Type B pancreatic cell (in vitro differentiated cells): ENCODE data around the gene TMEM181. TPM values are rescaled to one million over a fixed set of nuclear protein-coding genes. Genes with fewer than 3 reads are reported as not detected.

ENCODE experiments used
- DNase-seq: peaks from one replicate; pipeline ENCODE4 v3.0.0; 2021; ENCODE audit warnings: mixed read lengths; ENCODE audit not compliant: unreplicated experiment; ENCODE audit errors: extremely low spot score
- H3K27ac Mint-ChIP-seq: 2 replicates; pipeline ENCODE4 v1.8.0; 2021; ENCODE audit warnings: mild to moderate bottlenecking, mixed read lengths
- H3K27me3 Mint-ChIP-seq: 2 replicates; pipeline ENCODE4 v1.8.0; 2021; ENCODE audit warnings: mixed read lengths
- H3K36me3 Mint-ChIP-seq: 2 replicates; pipeline ENCODE4 v1.8.0; 2021; ENCODE audit warnings: mixed read lengths
- H3K4me1 Mint-ChIP-seq: one replicate; pipeline ENCODE4 v1.8.0; 2021; ENCODE audit warnings: mixed read lengths; ENCODE audit not compliant: unreplicated experiment
- H3K4me3 Mint-ChIP-seq: 2 replicates; pipeline ENCODE4 v1.8.0; 2021; ENCODE audit warnings: mild to moderate bottlenecking, mixed read lengths
- H3K9me3 Mint-ChIP-seq: 2 replicates; pipeline ENCODE4 v1.8.0; 2021; ENCODE audit warnings: mixed read lengths
- CTCF ChIP-seq: fragments of 200-600 bp; sonication (generic); conservative IDR thresholded peaks from 2 replicates; pipeline ENCODE4 v1.5.0; 2021; ENCODE audit warnings: antibody characterized with exemption, mild to moderate bottlenecking
- total RNA-seq: library from RNA; stranded (reverse); gene quantifications from 2 replicates; pipeline ENCODE4 v1.2.1, GENCODE V29; 2021; ENCODE audit warnings: low replicate concordance

TMEM181 gene
- total RNA-seq, 1 donor from 2014 or later: 26.3 TPM

GRCh38 chr6:158567152-158567551 lies 7.3 kb downstream of the TMEM181 start:
- peaks cover 26% of the 10 kb centered on the region for H3K4me1 Mint-ChIP-seq
- H3K4me3 Mint-ChIP-seq: no peak overlapping the region
- H3K27ac Mint-ChIP-seq: peak overlapping the region; percentile 10
- DNase-seq: no peak
- no peak for TF ChIP-seq CTCF
- H3K36me3 Mint-ChIP-seq: no peaks in the 10 kb centered on the region
- H3K27me3 Mint-ChIP-seq: no peaks in the 10 kb centered on the region
- no peaks in the 10 kb centered on the region for H3K9me3 Mint-ChIP-seq

DNA sequence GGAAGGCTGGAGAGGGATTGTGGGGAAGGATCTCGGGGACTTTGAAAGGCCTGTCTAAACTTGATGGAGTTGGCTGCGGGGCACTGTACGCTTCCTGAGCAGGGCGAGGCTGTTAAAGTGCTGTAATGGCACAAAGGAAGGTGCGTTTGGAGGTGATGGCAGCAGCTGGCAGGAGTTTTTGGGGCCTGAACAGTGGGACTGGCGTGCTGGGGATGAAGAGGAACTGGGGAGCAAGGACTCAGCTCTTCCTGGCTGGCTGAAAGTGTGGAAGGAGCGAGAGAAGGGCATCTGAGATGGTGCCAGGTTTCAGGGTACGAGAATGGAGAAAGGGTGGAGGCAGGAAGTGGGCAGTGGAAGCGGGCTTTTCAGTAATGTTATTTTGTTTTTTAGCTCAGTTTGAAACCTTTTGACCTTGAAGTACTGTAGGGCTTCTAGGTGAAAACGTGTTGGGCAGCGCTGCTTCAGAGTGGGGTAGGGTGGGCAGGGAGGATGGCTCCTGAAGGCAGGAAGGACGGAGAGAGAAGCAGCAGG lies 8.0 kb downstream of the TMEM181 start:
- Mint-ChIP-seq H3K36me3 (peaks cover 4% of the 10 kb centered on the region), H3K4me1 (peaks cover 27% of the 10 kb centered on the region), H3K9me3 (no peaks in the 10 kb centered on the region), H3K27ac (peak overlapping the region; percentile 33), H3K27me3 (no peaks in the 10 kb centered on the region), H3K4me3 (no peak overlapping the region)
- DNase-seq: no peak
- TF ChIP-seq CTCF: no peak

DNA sequence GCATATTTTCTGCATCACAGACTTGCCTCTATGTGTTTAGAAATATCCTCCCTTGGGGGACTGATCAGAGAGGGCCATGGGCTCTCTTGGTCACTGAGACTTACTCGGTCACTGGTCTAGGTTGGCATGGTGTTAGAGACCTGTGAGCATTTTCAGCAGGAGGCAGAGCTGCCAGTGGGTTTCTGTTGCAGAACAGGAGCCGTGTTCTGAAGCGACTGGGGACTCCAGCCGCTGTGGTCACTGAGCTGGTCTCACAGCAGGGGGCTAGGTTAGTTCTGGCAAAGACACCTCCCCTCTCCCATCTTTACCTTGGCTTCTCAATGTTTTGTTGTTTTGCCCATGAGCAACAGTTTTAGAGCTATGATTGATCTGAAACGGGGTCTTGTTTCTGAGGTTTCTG lies 8.7 kb downstream of the TMEM181 start:
- Mint-ChIP-seq H3K36me3 (peaks cover 7% of the 10 kb centered on the region), H3K27me3 (no peaks in the 10 kb centered on the region)
- DNase-seq: no peak

GRCh38 chr6:158569036-158569435 lies 9.1 kb downstream of the TMEM181 start:
- Mint-ChIP-seq H3K27me3 (no peaks in the 10 kb centered on the region), H3K9me3 (no peaks in the 10 kb centered on the region), H3K4me3 (no peak overlapping the region)

More for the DNA sequence above, 8.7 kb downstream of the TMEM181 start:
- Mint-ChIP-seq H3K4me1 (peaks cover 27% of the 10 kb centered on the region), H3K27ac (peak overlapping the region; percentile 33), H3K4me3 (no peak overlapping the region), H3K9me3 (no peaks in the 10 kb centered on the region)
- no peak for TF ChIP-seq CTCF

DNA sequence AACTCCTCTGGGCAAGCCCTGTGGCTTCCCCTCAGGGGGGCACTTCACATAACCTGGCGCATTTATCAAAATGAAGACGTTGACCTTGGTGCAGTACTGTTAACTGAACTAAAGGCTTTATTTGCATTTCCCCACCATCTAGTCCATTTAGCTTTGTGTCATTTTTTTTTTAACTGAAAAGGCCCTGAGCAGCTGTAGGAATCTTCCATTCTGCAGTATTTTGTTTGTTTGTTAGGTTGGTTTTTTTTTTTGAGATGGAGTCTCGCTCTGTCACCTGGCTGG lies 10.7 kb downstream of the TMEM181 start:
- peak overlapping the region; percentile 16 for H3K27ac Mint-ChIP-seq

More at GRCh38 chr6:158569036-158569435, 9.1 kb downstream of the TMEM181 start:
- Mint-ChIP-seq H3K4me1 (peaks cover 27% of the 10 kb centered on the region), H3K36me3 (peaks cover 8% of the 10 kb centered on the region), H3K27ac (no peak overlapping the region)
- DNase-seq: no peak
- no peak for TF ChIP-seq CTCF

More for the DNA sequence above, 10.7 kb downstream of the TMEM181 start:
- Mint-ChIP-seq H3K9me3 (no peaks in the 10 kb centered on the region), H3K4me1 (peaks cover 28% of the 10 kb centered on the region), H3K4me3 (no peak overlapping the region), H3K27me3 (no peaks in the 10 kb centered on the region), H3K36me3 (peaks cover 8% of the 10 kb centered on the region)
- no peak for DNase-seq
- no peak for TF ChIP-seq CTCF
